HEK293 (cell line): ENCODE results near the gene CCR6.

ENCODE experiments used
- ZBTB20 ChIP-seq: fragments of 450-650 bp; formaldehyde crosslinking; IDR thresholded peaks from 2 replicates; pipeline ENCODE4 v1.5.1; 2016; ENCODE audit warnings: missing biosample characterization, missing genetic modification characterization
- ZNF112 ChIP-seq: fragments of 450-650 bp; formaldehyde crosslinking; IDR thresholded peaks from 2 replicates; pipeline ENCODE4 v1.5.0; 2017; ENCODE audit warnings: missing biosample characterization, missing genetic modification characterization
- ZNF157 ChIP-seq: fragments of 450-650 bp; formaldehyde crosslinking; IDR thresholded peaks from 2 replicates; pipeline ENCODE4 v1.5.1; 2016; ENCODE audit warnings: missing biosample characterization, missing genetic modification characterization
- ZNF350 ChIP-seq: fragments of 450-650 bp; formaldehyde crosslinking; IDR thresholded peaks from 2 replicates; pipeline ENCODE4 v1.5.0; 2017; ENCODE audit warnings: missing biosample characterization, mild to moderate bottlenecking, missing genetic modification characterization
- ZNF416 ChIP-seq: fragments of 450-650 bp; formaldehyde crosslinking; IDR thresholded peaks from 2 replicates; pipeline ENCODE4 v1.5.1; 2016; ENCODE audit warnings: missing biosample characterization, missing genetic modification characterization
- ZNF544 ChIP-seq: fragments of 450-650 bp; formaldehyde crosslinking; IDR thresholded peaks from 2 replicates; pipeline ENCODE4 v1.5.0; 2017; ENCODE audit warnings: missing biosample characterization, missing genetic modification characterization
- ZNF558 ChIP-seq: fragments of 450-650 bp; formaldehyde crosslinking; IDR thresholded peaks from 2 replicates; pipeline ENCODE4 v1.5.1; 2016; ENCODE audit warnings: missing biosample characterization, missing genetic modification characterization
- TF ChIP-seq, protein P1 (sequence below): fragments of 450-650 bp; formaldehyde crosslinking; IDR thresholded peaks from 2 replicates; pipeline ENCODE4 v1.5.1; 2016; ENCODE audit warnings: missing biosample characterization, missing genetic modification characterization
- TF ChIP-seq, protein P2 (sequence below): IDR thresholded peaks from 2 replicates; pipeline ENCODE4 v1.6.1; 2011; ENCODE audit warnings: mild to moderate bottlenecking, low read depth, low read length, borderline replicate concordance
- TF ChIP-seq, protein P3 (sequence below): fragments of 450-650 bp; formaldehyde crosslinking; IDR thresholded peaks from 2 replicates; pipeline ENCODE4 v1.5.1; 2016; ENCODE audit warnings: missing biosample characterization, missing genetic modification characterization

DNA sequence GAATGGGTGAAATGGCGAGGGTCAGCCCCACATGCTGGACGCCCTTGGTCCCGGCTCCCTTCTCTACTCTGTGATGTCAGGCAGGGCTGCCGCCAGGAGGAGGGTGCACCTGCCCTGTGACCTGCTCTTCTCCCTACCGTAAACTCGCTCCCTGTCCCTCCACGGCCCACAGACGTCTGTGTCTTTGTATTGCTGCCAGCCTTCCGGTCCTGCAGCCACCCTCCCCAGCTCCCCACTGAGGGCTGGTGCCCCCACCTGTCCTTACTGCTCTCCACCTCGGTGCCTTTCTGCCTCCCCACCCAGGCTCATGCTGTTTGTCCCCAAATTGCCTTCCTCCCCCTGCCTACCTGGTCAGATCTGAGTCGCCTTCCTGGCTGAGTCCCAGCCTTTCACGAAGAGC is 4.1 kb upstream of the CCR6 start:
- TF ChIP-seq, protein P1, sequence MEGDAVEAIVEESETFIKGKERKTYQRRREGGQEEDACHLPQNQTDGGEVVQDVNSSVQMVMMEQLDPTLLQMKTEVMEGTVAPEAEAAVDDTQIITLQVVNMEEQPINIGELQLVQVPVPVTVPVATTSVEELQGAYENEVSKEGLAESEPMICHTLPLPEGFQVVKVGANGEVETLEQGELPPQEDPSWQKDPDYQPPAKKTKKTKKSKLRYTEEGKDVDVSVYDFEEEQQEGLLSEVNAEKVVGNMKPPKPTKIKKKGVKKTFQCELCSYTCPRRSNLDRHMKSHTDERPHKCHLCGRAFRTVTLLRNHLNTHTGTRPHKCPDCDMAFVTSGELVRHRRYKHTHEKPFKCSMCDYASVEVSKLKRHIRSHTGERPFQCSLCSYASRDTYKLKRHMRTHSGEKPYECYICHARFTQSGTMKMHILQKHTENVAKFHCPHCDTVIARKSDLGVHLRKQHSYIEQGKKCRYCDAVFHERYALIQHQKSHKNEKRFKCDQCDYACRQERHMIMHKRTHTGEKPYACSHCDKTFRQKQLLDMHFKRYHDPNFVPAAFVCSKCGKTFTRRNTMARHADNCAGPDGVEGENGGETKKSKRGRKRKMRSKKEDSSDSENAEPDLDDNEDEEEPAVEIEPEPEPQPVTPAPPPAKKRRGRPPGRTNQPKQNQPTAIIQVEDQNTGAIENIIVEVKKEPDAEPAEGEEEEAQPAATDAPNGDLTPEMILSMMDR (tag by site-specific recombination): no peak
- TF ChIP-seq ZNF350: no peak
- no peak for TF ChIP-seq ZNF416
- TF ChIP-seq, protein P2, sequence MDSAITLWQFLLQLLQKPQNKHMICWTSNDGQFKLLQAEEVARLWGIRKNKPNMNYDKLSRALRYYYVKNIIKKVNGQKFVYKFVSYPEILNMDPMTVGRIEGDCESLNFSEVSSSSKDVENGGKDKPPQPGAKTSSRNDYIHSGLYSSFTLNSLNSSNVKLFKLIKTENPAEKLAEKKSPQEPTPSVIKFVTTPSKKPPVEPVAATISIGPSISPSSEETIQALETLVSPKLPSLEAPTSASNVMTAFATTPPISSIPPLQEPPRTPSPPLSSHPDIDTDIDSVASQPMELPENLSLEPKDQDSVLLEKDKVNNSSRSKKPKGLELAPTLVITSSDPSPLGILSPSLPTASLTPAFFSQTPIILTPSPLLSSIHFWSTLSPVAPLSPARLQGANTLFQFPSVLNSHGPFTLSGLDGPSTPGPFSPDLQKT: no peak
- no peak for TF ChIP-seq ZBTB20 (tag by site-specific recombination)
- TF ChIP-seq ZNF558 (tag by site-specific recombination): no peak
- TF ChIP-seq ZNF112: no peak
- no peak for TF ChIP-seq ZNF544
- no peak for TF ChIP-seq ZNF157
- TF ChIP-seq, protein P3, sequence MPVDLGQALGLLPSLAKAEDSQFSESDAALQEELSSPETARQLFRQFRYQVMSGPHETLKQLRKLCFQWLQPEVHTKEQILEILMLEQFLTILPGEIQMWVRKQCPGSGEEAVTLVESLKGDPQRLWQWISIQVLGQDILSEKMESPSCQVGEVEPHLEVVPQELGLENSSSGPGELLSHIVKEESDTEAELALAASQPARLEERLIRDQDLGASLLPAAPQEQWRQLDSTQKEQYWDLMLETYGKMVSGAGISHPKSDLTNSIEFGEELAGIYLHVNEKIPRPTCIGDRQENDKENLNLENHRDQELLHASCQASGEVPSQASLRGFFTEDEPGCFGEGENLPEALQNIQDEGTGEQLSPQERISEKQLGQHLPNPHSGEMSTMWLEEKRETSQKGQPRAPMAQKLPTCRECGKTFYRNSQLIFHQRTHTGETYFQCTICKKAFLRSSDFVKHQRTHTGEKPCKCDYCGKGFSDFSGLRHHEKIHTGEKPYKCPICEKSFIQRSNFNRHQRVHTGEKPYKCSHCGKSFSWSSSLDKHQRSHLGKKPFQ (tag by site-specific recombination): no peak
